IPS-15b (cell line): Measurements from ENCODE around the gene ANKS1B.
"Not testable (repeated sequence)": the region's sequence is repeated elsewhere in the genome, so short reads cannot be mapped to it uniquely, and the experiment has no call there.

ENCODE experiments used
- H3K27me3 ChIP-seq: one replicate; pipeline ENCODE4 v1.6.1; 2013; ENCODE audit warnings: low read length; ENCODE audit not compliant: control insufficient read depth, insufficient read depth
- H3K36me3 ChIP-seq: one replicate; pipeline ENCODE4 v1.6.1; 2013; ENCODE audit warnings: low read length; ENCODE audit not compliant: control insufficient read depth, insufficient read depth
- H3K4me1 ChIP-seq: one replicate; pipeline ENCODE4 v1.6.1; 2013; ENCODE audit warnings: mild to moderate bottlenecking, low read length; ENCODE audit not compliant: control insufficient read depth, insufficient read depth
- H3K4me3 ChIP-seq: one replicate; pipeline ENCODE4 v1.5.1; 2013; ENCODE audit warnings: low read depth, low read length
- H3K9ac ChIP-seq: one replicate; pipeline ENCODE4 v1.6.1; 2013; ENCODE audit warnings: low read depth, mild to moderate bottlenecking, low read length
- H3K9me3 ChIP-seq: one replicate; pipeline ENCODE4 v1.6.1; 2013; ENCODE audit warnings: mild to moderate bottlenecking, low read length; ENCODE audit not compliant: control insufficient read depth, insufficient read depth

ANKS1B gene

GRCh38 chr12:99658671-99659349, 325.9 kb downstream of the ANKS1B start:
- H3K9ac ChIP-seq = no peak overlapping the region
- H3K4me3 ChIP-seq = no peak overlapping the region
- H3K9me3 ChIP-seq = no peaks in the 10 kb centered on the region
- H3K27me3 ChIP-seq = no peaks in the 10 kb centered on the region
- H3K4me1 ChIP-seq = peaks cover 6% of the 10 kb centered on the region
- no peaks in the 10 kb centered on the region for H3K36me3 ChIP-seq

GRCh38 chr12:99649551-99649950, 335.2 kb downstream of the ANKS1B start:
- H3K4me3 ChIP-seq = no peak overlapping the region
- no peaks in the 10 kb centered on the region for H3K9me3 ChIP-seq
- H3K4me1 ChIP-seq = no peaks in the 10 kb centered on the region
- H3K36me3 ChIP-seq = no peaks in the 10 kb centered on the region
- H3K9ac ChIP-seq = no peak overlapping the region
- no peaks in the 10 kb centered on the region for H3K27me3 ChIP-seq

DNA sequence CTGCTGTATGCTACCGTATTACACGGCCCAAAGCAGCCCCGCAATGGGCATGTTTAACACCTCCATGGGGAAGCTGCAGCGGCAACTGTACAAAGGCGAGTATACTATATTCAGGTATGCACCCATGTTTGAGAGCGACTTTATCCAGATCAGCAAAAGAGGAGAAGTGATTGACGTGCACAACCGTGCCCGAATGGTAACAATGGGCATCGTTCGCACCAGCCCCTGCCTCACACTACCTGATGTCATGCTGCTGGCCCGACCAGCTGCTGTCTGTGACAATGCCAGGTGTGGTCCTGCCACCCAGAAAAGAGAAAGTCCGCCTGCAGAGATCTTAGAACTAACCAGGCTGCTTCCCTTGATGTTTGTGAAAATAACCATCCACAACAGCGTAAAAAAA, 336.6 kb downstream of the ANKS1B start:
- Histone ChIP-seq H3K27me3 (no peaks in the 10 kb centered on the region), H3K4me1 (no peaks in the 10 kb centered on the region), H3K36me3 (no peaks in the 10 kb centered on the region), H3K9me3 (no peaks in the 10 kb centered on the region), H3K9ac (no peak overlapping the region), H3K4me3 (no peak overlapping the region)

DNA sequence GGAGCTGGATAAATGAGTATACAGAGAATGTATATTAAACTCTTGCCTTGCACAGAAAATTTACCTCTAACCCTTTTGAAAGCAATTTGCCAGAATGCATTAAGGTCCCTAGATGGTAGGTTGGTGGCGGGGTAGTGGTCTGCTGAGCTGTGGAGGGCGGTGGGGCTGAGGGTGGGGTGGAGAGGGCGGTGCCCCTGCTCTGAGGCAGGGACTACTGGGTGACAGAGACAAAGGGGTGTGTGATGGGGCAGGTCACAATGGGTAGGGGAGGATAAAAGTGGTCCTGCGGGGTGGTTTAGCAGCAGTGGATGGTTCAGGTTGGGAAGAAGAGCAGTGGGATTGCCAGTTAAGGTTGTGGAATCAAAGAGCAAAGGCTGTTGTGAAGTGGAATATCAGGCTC, 337.3 kb downstream of the ANKS1B start, which contains the start of gene GARIN6:
Gene GARIN6 (plus strand): TSS at position 301 of the 400 bp plus-strand sequence. CDS start 422 bp downstream, outside the sequence.
- Histone ChIP-seq H3K4me3 (no peak within 1 kb of the TSS), H3K27me3 (no peaks in the 10 kb centered on the region), H3K36me3 (no peaks in the 10 kb centered on the region), H3K9ac (no peak within 1 kb of the TSS), H3K4me1 (no peaks in the 10 kb centered on the region), H3K9me3 (no peaks in the 10 kb centered on the region)

GRCh38 chr12:99644629-99645028, 340.1 kb downstream of the ANKS1B start:
- Histone ChIP-seq H3K27me3 (no peaks in the 10 kb centered on the region), H3K9ac (no peak overlapping the region), H3K9me3 (no peaks in the 10 kb centered on the region), H3K36me3 (no peaks in the 10 kb centered on the region), H3K4me3 (no peak overlapping the region), H3K4me1 (no peaks in the 10 kb centered on the region)

DNA sequence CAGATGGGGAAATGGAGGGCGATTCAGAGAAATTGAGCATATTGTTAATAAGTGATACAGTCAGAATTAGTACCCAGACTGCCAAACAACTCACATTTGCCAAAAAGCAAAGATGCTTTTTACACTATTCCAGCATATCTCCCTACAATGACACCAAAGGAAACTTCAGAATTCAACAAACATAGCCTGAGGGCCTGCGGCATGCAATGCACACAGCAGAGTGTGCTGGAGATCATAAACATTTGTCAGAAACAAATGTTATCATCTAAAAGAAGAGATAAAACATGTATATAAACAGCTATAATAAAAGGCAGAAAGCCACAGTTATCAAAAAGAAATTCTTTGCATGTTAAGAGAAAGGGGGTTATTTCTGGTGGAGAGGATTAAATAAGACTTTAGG, 357.3 kb downstream of the ANKS1B start:
- Histone ChIP-seq H3K36me3 (no peaks in the 10 kb centered on the region), H3K4me1 (no peaks in the 10 kb centered on the region), H3K9me3 (no peaks in the 10 kb centered on the region), H3K9ac (no peak overlapping the region), H3K27me3 (no peaks in the 10 kb centered on the region), H3K4me3 (no peak overlapping the region)

DNA sequence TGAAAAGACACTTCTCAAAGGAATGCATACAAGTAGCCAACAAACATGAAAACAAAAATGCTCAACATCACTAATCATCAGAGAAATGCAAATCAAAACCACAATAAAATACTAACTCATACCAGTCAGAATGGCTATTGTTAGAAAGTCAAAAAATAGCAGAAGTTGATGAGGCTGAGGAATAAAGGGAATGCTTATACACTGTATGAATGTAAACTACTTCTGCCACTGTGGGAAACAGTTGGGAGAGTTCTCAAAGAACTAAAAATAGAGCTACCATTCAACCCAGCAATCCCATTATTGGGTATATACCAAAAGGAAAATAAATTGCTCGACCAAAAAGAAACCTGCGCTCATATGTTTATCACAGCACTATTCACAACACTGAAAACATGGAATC, 360.1 kb downstream of the ANKS1B start:
- H3K9ac ChIP-seq, H3K27me3 ChIP-seq, H3K4me3 ChIP-seq, H3K9me3 ChIP-seq, H3K4me1 ChIP-seq, H3K36me3 ChIP-seq: not testable (repeated sequence)

GRCh38 chr12:99620159-99620479, 364.6 kb downstream of the ANKS1B start:
- Histone ChIP-seq H3K9me3 (no peaks in the 10 kb centered on the region), H3K4me1 (no peaks in the 10 kb centered on the region), H3K9ac (no peak overlapping the region), H3K27me3 (no peaks in the 10 kb centered on the region), H3K4me3 (no peak overlapping the region), H3K36me3 (no peaks in the 10 kb centered on the region)

DNA sequence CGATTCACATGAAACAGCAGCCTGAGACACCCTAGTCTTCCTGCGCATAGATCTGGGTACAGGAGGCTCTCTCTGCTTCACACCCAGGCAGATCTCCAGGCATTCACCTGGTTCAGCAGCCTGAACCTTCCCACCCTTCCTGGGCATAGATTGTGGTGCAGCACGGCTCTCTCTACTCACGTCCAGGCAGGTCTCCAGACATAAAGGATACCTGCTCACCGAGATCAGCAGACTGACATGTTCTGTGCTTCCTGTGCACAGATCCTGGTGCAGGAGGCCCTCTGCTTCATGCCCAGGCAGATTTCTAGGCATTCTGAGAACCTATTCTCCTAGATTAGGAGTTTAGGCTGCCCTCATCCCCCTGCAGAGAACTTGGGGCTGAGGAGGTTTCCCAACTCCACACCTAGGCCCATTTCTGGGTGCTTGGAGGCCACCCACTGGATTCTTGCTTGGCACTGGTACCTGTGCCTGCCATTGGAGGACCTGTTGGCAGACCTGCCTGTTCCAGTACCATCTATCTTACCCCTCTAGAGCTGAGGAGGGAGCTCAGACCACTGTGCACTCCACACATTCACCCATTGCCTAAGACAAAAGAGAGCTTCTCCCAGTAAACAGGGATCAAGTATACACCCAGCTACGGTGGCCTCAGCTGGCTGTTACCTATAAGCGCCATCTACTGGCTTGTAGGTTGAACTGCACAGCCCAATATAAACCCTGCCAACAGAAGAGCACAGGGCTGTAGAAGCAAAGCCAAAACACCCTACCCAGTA, 365.2 kb downstream of the ANKS1B start:
- Histone ChIP-seq H3K9ac (no peak overlapping the region), H3K27me3 (no peaks in the 10 kb centered on the region), H3K36me3 (no peaks in the 10 kb centered on the region), H3K4me3 (no peak overlapping the region), H3K4me1 (no peaks in the 10 kb centered on the region), H3K9me3 (no peaks in the 10 kb centered on the region)

DNA sequence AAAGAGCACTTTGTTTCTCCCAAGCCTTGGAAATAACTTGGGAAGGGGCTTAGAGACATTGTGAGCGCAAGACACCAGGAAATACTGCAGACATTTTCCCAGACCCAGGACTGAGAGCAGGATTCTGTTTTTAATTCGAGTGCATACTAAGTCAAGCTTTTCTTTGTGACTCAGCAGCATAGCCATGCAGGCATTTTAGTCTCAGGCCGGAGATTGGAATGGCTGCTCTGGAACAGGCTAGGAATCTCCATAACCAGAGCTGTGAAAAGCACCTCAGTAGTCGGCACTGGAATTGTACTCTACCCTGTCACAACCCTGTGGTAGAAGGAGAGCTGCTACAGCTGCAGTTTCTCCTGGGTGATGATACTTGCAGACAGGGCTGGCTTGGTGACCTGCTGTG, 366.1 kb downstream of the ANKS1B start:
- H3K4me3 ChIP-seq = no peak overlapping the region
- no peaks in the 10 kb centered on the region for H3K9me3 ChIP-seq
- H3K36me3 ChIP-seq = no peaks in the 10 kb centered on the region
- H3K27me3 ChIP-seq = no peaks in the 10 kb centered on the region
- H3K9ac ChIP-seq = no peak overlapping the region
- no peaks in the 10 kb centered on the region for H3K4me1 ChIP-seq

DNA sequence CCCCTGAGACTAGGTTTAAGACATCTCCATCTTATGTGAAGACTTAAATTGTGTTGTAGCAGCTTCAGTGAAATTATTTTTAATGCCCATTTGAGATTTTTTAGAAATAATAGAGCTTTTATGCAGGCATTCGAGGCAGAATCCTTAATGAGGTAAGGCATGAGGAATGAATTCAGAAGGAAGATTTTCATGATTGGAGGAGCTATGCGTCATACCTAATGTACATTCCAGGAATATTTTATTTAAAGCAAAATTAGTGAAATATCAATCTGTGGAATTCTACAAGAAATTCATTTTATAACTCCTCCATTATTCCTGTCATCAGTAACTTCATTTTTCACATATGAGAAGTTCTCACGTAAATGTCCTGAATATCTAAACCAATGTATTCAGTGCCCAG, 373.1 kb downstream of the ANKS1B start:
- Histone ChIP-seq H3K9me3 (no peaks in the 10 kb centered on the region), H3K4me3 (no peak overlapping the region), H3K27me3 (no peaks in the 10 kb centered on the region), H3K36me3 (no peaks in the 10 kb centered on the region), H3K9ac (no peak overlapping the region), H3K4me1 (peaks cover 7% of the 10 kb centered on the region)

DNA sequence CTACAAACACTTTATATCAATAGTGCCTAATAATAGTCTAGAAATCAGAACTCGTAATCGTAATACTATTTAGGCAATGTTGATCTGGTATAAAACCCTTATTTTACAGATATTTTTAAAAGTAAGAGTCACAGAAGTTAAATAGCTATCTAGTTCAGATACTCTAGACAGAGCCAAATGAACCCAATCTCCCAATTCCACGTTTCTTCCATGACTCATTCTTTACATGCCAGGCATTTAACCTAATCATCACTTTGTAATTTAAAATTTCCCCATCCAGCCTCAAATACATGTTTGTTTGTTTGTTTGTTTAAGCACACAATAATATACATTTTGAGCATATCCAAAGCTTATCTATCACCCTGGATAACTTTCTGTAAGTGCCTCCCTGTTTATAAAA, 373.6 kb downstream of the ANKS1B start:
- no peak overlapping the region for H3K9ac ChIP-seq
- H3K4me3 ChIP-seq = no peak overlapping the region
- no peaks in the 10 kb centered on the region for H3K27me3 ChIP-seq
- peaks cover 7% of the 10 kb centered on the region for H3K4me1 ChIP-seq
- no peaks in the 10 kb centered on the region for H3K36me3 ChIP-seq
- no peaks in the 10 kb centered on the region for H3K9me3 ChIP-seq
